GM13976 (cell line): ENCODE data around the gene CDK17.

Experiments
- DNase-seq: peaks from one replicate; pipeline ENCODE4 v3.0.0; 2012; ENCODE audit warnings: low spot score
- CTCF ChIP-seq: IDR thresholded peaks from 2 replicates; pipeline ENCODE4 v1.5.1; 2012; ENCODE audit warnings: borderline replicate concordance, mild to moderate bottlenecking; ENCODE audit not compliant: insufficient read depth; ENCODE audit errors: extremely low read depth, missing control alignments, control extremely low read depth
- in situ Hi-C: fragments of 300-500 bp; cut with MboI; formaldehyde crosslinking; loops from one replicate; pipeline ENCODE4 v1.12.0; 2022; ENCODE audit warnings: low sequenced_read_pairs, mixed read lengths, inconsistent platforms; ENCODE audit not compliant: unreplicated experiment

Gene CDK17

GRCh38 chr12:96237465-96238077, 162.7 kb downstream of the CDK17 start:
- in situ Hi-C loops = no loop called here
- no peak for DNase-seq
- TF ChIP-seq CTCF = no peak

GRCh38 chr12:96237035-96237434, 163.2 kb downstream of the CDK17 start:
- TF ChIP-seq CTCF = no peak
- no peak for DNase-seq
- in situ Hi-C loops = no loop called here

- DNase-seq = no peak
- no peak for TF ChIP-seq CTCF
- in situ Hi-C loops = no loop called here
Measured at GRCh38 chr12:96236221-96236822, 163.9 kb downstream of the CDK17 start.

- no peak for DNase-seq
- in situ Hi-C loops = no loop called here
- TF ChIP-seq CTCF = no peak
Measured at GRCh38 chr12:96235484-96235826, 164.8 kb downstream of the CDK17 start.

- TF ChIP-seq CTCF = no peak
- no peak for DNase-seq
- in situ Hi-C loops = no loop called here
Measured at GRCh38 chr12:96234591-96235483, 165.4 kb downstream of the CDK17 start.

GRCh38 chr12:96233939-96234461, 166.2 kb downstream of the CDK17 start:
- TF ChIP-seq CTCF = no peak
- DNase-seq = no peak

More at GRCh38 chr12:96233939-96234461, 166.2 kb downstream of the CDK17 start:
- in situ Hi-C loops = no loop called here
